ENCODE data around the gene TP53BP1. TPM values are rescaled to one million over a fixed set of nuclear protein-coding genes. Genes with fewer than 3 reads are reported as not detected.

Gene TP53BP1
- polyA plus RNA-seq, 4 donors = 58.1 to 92.9 (median 84.7) TPM

DNA sequence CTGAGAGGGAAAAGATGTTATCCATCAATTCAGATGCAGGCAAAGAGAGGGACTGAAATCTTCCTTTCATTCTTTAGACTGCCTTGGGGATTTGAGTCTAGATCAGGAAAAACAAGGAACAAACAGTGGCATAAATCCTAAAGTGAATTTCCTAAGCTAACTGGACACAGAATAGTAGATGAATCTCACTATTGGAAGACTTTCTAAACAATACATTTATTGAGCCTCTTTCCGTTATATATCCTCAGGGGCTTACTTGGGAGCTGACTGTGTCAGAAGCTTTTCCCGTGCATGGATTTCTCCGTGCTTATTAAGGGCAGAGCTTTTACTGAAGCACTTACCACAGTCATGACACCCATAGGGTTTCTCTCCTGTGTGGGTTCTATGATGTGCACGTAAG, 132.1 kb downstream of the TP53BP1 start:
- DNase-seq (ENCODE audit: low read depth in 4 of 4, low spot score in 3 of 4) = no peak

Other genes with a start within 250 kb of the TP53BP1 start
- not detected for gene TGM5, start 226.2 kb downstream of the TP53BP1 start, polyA plus RNA-seq (ENCODE audit: insufficient read length in 4 of 4)
- gene TGM7, start 190.9 kb downstream of the TP53BP1 start, polyA plus RNA-seq (ENCODE audit: insufficient read length in 4 of 4) = under 1 TPM in 1 of 4 donors, not detected in 3; 0.09 TPM
- gene LCMT2, start 162.6 kb downstream of the TP53BP1 start, polyA plus RNA-seq (ENCODE audit: insufficient read length in 4 of 4) = 10 to 100 TPM in 3 of 4 donors, 1 to 10 TPM in 1; 9.2 to 13.8 (median 13.2) TPM
- gene ZSCAN29, start 122.1 kb downstream of the TP53BP1 start, polyA plus RNA-seq (ENCODE audit: insufficient read length in 4 of 4) = 10 to 100 TPM; 25.1 to 35.6 (median 26.6) TPM
- 10 to 100 TPM; 19.1 to 38.3 (median 25.2) TPM for gene TUBGCP4, start 122.1 kb downstream of the TP53BP1 start, polyA plus RNA-seq (ENCODE audit: insufficient read length in 4 of 4)
- gene MAP1A, start 24.5 kb upstream of the TP53BP1 start, polyA plus RNA-seq (ENCODE audit: insufficient read length in 4 of 4) = 10 to 100 TPM in 1 of 4 donors, 1 to 10 TPM in 3; 8.0 to 14.7 (median 9.0) TPM
- gene PPIP5K1, start 97.1 kb upstream of the TP53BP1 start, polyA plus RNA-seq (ENCODE audit: insufficient read length in 4 of 4) = 10 to 100 TPM; 11.4 to 33.2 (median 22.4) TPM
- 1 to 10 TPM in 3 of 4 donors, under 1 TPM in 1; 0.66 to 3.7 (median 2.3) TPM for gene CKMT1B, start 100.9 kb upstream of the TP53BP1 start, polyA plus RNA-seq (ENCODE audit: insufficient read length in 4 of 4)
- gene STRC, start 125.6 kb upstream of the TP53BP1 start, polyA plus RNA-seq (ENCODE audit: insufficient read length in 4 of 4) = 1 to 10 TPM in 2 of 4 donors, under 1 TPM in 2; 0.64 to 2.1 (median 1.2) TPM
- 1 to 10 TPM; 2.3 to 10.0 (median 3.9) TPM for gene CATSPER2, start 155.7 kb upstream of the TP53BP1 start, polyA plus RNA-seq (ENCODE audit: insufficient read length in 4 of 4)
- 1 to 10 TPM in 3 of 4 donors, under 1 TPM in 1; 0.40 to 2.6 (median 1.7) TPM for gene CKMT1A, start 200.7 kb upstream of the TP53BP1 start, polyA plus RNA-seq (ENCODE audit: insufficient read length in 4 of 4)